ENCODE data around the gene CALML6.
"Not testable (repeated sequence)": the region's sequence is repeated elsewhere in the genome, so short reads cannot be mapped to it uniquely, and the experiment has no call there.

The CALML6 gene, protein sequence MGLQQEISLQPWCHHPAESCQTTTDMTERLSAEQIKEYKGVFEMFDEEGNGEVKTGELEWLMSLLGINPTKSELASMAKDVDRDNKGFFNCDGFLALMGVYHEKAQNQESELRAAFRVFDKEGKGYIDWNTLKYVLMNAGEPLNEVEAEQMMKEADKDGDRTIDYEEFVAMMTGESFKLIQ

DNA sequence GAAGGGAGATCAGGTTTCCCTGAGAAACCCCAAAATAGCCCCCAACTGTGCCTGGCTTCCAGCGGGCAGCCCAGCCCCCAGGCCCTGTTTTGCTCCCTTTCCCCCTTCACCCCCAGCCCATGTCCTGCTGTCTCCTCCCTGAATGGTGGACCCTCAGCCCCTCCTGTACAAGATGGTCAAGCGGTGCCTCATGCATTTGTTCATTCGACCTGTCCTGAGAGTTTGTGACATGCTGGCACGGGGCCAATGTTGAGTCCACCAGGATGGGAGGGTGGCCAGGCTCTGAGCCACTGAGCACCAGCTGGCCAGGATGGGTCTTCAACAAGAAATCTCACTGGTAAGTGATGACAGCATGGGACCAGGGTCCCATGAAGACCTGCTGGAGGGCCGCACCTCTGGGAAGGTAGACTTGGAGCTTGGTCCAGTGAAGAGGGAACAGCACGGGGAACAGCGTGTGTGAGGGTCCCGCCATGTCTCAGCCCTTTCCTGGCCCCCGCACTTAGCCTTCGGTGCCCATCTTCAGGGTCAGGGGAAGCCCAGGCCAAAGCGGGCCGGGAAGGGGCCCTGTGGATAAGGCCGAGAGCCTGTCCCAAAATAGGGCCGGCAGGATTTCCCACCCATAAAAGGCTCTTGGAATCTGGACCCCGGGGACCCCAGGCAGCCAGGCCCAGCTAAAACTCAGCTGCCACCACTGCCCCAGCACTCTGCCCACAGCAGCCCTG, at the start of gene CALML6:
TSS of gene CALML6 (plus strand) at position 290 of the 722 bp plus-strand sequence. CDS start at position 311, 21 bp downstream.
- no peak for DNase-seq (ENCODE audit: low spot score)

DNA sequence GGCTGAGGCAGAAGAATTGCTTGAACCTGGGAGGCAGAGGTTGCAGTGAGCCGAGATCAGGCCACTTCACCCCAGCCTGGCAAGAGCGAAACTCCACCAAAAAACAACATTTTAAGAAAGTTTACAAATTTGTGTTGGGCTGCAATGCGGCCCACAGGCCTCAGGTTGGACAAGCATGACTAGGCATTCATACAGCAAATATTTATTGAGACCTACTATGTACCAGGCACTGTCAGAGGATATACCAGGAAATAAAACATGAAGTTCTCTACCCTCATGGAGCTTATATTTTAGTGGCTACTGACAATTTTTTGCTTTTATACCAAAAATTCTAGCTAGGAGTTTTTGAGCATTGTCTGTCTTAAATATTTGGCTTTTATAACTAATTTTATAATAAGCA, 47.9 kb upstream of the CALML6 start:
- no peak for DNase-seq (ENCODE audit: low spot score)

DNA sequence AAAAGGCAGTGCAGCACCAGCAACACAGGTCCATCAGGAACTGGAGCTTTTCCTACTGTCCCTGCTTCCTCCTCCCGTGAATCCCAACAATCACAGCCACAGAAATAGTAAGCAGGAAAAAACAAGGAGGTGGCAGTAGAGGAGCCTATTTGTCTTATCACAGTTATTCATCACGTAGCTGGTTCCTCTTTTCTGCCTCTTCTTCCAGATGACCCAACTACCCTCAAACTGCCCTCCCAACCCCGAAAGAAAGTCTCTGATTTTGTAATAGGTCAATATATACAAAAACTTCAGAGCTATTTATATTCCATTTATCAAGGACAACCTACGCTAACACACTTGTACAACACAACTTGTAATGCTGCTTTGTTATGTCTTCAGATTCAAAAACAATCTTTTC, 45.6 kb upstream of the CALML6 start:
- no peak for DNase-seq (ENCODE audit: low spot score)

DNA sequence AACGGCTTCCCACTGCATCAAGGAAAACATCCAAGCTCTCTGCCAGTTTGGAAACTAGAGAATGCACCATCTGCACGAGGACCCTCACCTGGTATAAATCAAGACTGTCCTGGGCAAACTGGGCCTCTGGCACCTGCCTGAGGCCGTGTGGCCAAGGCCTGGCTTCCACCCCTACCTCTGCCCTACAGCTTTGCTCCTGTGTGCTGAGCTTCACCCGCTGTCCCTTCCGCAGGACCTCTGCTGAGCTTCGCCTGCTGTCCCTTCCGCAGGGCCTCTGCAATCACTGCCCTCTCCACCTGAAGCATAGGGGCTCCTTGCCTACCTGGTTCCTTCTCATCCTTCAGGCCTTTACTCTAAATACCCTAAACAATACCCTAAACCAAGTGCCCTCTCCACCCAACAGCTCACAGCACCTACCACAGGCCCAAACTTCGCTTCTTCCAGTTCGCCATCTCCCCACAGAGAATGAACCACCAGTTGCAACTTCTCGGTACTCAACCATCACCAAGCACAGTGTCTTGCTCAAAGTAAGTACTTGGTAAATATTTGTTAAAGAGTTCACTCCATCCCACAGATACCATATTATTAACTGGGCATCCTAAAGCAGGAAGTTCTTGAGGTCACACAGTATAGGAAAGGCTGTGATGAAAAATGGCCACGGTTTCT, 42.6 kb upstream of the CALML6 start:
- DNase-seq (ENCODE audit: low spot score): no peak

DNA sequence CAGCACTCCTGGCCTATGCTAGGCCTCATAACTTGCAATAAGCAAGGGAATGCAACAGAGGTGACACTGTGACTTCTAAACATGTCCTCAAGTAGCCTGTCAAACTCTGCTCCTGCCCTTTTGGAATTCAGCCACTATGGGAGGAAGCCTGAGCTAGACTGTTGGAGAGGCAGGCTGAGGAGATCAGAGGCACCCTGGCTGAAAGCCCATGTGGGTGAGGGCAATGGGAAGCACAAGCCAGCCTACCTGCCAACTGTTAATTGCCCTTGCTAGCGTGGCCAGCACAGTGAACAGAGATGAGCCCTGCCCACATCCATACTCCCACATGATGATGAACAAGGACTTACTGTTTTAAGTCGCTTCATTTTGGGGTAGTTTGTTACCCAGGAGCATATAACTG, 41.9 kb upstream of the CALML6 start:
- DNase-seq (ENCODE audit: low spot score): no peak

DNA sequence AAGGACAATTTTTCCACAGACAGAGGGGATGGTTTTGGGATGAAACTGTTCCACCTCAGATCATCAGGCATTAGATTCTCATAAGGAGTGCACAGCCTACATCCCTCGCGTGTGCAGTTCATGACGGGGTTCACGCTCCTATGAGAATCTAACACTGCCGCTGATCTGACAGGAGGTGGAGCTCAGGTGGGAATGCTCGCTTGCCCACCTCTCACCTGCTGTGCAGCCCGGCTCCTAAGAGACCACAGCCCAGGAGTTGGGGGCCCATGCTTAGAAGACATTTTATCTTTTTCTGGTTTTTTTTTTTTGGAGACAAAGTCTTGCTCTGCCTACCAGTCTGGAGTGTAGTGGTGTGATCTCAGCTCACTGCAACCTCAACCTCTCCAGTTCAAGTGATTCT, 40.2 kb upstream of the CALML6 start:
- no peak for DNase-seq (ENCODE audit: low spot score)

DNA sequence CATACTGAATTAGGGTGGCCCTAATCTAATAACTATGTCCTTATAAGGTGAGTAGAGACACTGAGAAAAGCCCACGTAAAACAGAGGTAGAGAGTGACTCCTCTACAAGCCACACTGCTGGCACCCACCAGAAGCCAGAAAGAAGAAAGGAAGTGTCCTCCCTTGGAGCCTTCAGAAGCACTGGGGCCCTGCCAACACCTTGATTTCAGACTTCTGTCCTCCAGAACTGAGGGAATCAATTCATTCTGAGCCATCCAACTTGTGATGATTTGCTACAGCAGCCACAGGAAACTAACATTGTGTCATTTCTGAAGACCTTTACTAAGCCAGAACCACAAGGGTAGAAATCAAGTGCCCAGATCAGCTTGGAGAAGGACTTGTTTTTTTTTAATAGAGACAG, 39.1 kb upstream of the CALML6 start:
- DNase-seq (ENCODE audit: low spot score): no peak

DNA sequence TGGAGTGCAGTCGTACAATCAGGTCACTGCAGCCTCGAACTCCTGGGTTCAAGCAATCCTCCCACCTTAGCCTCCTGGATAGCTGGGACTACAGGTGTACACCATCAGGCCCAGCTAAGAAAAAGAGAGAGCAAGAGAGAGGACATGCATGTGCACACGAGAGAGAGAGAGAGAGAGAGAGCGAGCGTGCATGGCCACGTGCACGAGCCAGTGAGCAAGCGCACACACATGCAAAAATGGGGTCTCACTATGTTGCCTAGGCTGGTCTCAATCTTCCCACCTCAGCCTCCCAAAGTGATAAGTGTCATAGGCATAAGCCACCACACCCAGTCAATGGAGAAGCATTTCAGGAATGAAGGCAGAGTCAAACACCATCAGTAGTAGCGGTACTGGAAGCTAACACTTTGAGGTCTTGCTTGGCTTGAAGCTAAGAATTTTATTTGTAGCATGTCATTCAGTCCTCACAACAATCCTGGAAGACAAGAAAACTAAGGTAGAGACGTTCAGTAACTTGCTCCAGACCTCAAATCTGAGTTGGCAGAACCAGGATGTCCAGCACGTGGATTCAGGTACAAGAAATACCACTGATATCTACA, 38.6 kb upstream of the CALML6 start:
- no peak for DNase-seq (ENCODE audit: low spot score)

DNA sequence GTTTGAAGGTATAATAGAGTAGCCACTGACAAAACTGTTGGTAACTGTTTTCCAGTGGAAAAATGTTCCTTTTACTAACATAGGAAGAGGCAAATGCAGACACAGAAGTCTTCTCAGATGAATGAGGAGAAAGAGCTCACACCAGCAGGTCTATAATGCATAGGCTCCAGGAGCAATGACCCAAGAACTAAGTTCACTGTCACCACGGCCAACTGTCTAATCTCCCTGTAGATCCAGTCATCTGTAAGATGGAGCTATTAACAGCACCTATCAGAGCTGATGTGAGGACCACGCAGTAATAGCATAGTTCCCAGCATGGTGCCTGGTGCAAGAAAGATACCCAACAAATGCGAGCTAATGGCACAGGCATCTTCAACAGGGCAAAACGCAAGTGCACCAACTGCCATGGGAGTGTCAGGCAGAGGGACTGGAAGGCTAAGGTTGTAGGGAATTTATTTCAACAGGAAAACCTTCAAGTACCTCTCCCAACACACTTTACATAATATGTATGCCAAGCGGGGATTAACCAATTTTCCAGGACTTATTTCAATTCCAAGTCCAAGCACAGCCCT, 37.1 kb upstream of the CALML6 start:
- no peak for DNase-seq (ENCODE audit: low spot score)

DNA sequence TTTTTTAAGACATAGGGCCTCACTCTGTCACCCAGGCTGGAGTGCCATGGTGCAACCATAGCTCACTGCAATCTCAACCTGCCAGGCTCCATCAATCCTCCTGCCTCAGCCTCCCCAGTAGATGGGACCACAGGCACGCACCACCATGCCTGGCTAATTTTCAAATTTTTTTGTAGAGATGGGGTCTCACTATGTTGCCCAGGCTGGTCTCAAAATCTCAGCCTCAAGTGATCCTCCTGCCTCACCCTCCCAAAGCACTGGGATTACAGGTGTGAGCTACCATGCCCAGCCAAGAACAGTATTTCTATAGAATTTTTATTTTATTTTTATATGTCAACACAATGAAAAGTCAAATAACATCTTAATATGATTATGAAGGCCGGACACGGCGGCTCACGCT, 35.1 kb upstream of the CALML6 start:
- no peak for DNase-seq (ENCODE audit: low spot score)

DNA sequence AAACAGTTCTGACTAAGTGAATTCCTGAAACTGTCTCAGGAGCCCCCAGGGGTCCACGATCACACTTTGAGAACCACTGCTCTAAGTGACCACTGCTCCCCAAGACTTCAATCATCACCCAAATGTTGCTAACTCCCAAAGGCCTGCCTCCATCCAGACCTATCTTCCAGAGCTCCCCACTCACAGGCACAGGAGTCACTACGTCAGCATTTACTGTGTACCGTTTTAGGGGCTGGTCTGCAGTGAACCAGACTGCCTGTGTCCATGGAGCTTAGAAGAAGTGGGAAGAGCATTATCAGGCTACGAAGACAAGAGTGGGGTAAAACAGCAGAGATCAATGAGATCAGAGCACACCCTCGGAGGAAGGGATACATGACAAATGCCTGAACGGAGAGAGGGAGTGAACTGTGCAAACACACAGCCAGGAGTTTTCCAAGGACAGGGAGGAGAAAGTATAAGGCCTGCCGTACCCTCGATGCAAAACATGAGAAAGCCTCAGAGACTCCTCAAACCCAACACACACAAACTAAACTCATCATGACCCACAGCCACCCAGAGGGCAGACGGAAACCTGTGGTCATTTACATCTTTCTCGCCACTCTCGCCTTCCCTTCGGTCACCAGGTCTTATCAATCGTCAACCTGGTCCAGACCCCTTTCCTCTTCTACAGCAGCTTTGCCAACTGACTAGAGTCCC, 34.3 kb upstream of the CALML6 start:
- no peak for DNase-seq (ENCODE audit: low spot score)

DNA sequence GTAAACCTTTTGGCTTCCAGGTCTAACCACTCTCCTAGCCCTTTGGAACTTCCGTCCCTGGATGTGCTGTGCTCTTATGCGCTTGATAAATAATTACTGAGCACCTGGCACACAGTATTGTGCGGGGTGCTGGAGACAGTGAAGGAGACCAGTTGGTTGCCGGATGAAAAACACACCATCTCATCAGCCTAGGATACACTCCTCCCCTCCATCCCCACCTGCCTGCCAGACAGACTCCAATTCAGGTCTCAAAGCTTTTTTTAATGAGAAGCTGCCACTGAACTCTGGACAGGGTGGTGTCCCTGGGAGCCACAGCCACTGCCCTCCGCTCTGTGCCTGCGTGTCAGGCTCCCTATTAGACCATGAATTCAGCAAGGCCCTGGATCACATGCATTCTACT, 33.3 kb upstream of the CALML6 start:
- DNase-seq (ENCODE audit: low spot score): no peak

DNA sequence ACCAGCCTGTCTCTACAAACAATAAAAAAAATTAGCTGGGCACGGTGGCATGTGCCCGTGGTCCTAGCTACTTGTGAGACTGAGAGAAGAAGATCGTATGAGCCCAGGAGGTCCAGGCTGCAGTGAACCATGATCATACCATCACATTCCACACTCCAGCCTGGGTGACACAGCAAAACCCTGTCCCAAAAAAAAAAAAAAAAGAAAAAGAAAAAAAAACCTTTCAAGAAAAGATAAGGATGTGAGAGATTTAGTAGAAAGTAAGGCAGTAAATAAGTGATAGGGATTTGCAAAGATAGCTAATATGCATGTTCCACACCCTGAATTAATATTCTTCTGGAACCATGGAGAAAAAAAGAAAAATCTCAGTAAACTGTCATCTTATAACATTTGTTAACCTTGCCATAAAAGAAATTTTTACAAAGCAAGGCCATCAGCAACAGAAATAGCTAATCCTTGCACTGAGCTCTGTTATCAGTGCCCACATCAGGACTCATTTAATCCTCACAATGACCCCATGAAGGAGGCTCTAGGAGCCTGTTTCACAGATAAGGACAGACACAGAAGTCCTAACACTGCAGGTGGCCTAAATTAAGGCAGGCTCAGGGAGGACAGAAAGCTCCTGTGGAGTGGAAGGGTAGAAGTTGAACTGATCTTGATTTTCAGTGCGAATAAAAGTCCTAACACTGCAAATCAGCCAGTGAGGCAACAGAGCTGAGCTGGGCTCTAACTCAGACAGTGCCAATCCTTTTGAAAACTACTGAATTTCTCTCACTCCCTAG, 31.8 kb upstream of the CALML6 start:
- DNase-seq (ENCODE audit: low spot score): no peak

DNA sequence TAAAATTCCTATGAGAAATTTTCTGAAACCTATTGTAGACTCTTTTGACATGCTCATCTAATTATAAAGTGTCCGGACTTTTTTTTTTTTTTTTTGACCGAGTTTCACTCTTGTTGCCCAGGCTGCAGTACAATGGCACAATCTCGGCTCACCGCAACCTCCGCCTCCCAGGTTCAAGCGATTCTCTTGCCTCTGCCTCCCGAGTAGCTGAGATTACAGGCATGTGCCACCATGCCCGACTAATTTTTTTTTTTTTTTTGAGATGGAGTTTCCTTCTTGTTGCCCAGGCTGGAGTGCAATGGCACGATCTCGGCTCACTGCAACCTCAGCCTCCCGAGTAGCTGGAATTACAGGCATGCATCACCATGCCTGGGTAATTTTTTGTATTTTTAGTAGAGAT, 31.2 kb upstream of the CALML6 start:
- not testable (repeated sequence) for DNase-seq (ENCODE audit: low spot score)

DNA sequence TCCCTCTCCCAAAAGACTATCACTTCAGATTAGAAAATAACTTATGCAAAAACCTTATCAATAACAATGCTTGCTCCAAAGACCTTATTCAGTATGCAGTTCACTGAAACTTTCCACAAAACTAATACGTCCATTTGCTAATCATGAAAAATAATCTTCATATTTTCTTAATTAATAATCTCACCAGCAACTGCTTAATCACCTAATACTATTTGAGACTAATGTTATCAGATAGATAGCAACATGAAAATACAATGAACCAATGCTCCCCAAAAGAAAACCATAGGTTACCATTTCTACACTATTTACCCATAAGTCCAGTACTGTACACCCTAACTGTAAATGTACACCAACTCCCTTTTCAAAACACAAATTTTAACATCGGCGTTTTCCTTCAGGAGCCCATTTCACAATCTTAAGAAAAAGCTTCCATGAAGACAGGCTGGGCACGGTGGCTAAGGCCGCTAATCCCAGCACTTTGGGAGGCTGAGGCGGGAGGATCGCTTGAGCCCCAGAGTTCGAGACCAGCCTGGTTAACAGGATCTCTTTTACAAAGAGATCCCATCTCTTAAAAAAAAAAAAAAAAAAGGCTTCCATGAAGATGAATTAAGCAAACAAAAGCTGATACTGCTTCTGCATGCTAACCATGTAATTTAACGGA, 25.8 kb upstream of the CALML6 start:
- no peak for DNase-seq (ENCODE audit: low spot score)

DNA sequence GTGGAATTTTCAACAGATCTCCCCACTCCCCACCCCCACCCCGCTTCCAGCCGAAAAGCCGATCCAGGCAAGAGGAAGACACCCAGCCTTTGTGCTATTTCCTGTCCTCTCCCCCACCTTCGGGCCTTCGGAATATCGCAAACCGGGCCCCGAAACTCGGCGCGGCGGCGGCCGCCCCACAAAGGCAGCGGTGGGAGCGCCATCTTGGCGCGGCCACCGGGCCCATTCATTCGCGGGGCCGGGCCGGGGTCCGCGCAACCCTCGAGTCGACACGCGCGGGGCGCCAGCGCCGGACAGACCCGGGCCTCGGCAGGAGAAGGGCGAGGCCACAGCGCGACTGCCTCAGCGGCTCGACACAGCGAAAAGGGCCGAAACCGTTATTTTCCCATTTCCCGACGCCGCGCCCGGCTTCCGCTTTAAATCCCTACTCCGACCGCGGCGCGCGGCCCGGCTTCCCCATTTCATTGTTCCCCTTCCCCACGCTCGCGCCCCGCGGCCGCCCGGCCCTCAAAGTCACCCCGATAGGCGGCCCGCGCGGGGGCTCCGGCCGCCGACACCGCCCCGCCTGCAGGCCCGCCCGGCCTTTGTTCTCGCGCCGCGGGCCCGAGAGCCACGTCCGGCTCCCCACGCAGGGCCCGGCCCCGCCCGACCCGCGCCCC, 25.1 kb upstream of the CALML6 start:
- DNase-seq (ENCODE audit: low spot score): no peak

DNA sequence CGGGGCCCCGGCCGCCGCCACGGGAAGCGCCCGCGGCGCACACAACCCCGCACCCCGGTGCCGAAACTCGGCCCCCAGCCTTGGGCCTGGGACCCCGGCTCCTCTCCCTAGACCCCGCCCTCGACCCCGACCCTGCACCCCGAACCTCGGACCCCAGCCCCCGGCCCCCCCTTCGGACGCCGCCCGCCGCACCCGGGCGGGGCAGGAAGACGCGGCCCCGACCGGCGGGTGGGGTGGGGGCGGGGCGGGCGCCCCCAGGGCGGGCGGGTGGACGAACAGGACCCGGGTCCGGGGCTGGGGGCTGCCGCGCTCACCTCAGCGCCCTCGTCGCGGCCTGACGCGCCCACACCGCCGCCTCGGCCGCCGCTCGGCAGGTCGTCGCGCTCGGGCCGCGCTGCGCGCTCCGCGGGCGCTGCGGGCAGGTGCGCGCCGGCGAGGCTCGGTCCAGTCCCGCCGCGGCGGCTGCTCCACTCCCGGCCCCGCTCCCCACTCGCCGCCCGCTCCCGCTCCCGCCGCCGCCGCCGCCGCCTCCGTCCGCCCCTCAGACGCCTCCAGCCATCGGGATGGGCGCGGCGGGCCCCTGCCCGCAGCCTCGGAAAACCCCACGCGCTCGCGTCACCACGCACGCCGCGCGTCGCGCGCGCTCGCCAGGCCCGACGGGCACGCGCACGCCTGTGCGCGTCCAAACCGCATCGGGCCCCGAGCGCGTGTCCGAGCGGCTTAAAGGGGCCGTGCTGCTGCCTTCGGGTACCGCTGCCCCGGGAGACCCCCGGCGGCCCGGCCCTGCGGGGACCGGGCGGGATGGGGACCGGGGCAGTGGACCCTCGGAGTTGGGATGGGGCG, 24.3 kb upstream of the CALML6 start, which contains the start of gene GNB1:
TSS of gene GNB1 (minus strand) at position 582 of the 843 bp plus-strand sequence. CDS start 65,634 bp downstream, outside the sequence.
- DNase-seq (ENCODE audit: low spot score): peak; percentile 84

DNA sequence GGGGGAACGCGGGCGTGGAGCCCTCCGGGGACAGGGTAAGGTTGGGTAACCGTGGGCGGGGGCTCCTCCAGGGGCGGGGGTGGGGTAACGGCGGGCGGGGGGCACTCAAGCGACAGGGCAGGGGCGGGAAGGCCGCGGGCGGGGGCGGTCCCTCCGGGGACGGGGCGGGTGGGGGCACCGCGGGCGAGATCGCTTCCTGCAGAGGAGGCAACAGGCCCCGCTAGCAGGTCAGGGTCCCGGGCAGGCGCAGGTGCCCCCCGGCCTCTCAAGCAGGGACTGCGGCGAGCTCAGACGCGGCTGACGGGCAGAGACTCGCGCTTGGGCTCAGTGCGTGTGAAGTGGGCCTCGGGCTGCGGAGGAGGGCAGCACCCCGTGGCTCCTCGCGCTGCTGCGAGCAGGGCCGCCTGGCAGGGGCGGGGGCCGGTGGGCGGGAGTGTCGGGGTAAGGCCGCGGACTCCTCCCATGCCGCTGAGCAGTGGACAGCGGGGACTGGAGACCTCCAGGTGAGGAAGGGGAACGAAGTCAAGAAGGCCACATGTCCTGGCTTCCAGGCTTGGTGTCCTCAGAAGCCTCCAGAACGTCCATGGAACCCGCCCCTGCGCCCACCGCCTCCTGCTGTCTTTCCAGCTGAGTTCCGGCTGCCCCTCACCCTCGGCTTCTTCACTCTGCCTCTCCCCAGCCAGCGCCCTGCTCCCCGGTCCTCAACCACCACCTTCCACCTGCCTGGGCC, 23.5 kb upstream of the CALML6 start:
- no peak for DNase-seq (ENCODE audit: low spot score)
